ENCODE results near the gene CCPG1.

GRCh38 chr15:55356985-55357585, 51.1 kb downstream of the CCPG1 start:
- TF ChIP-seq CTCF (conservative IDR thresholded peaks at IDR 0.05 in 1 of 2, IDR thresholded peaks at IDR 0.05 in 1 of 2; ENCODE audit: low read depth in 1 of 2, low read length in 2 of 2) (no peak), EZH2 (IDR thresholded peaks at IDR 0.05; ENCODE audit: low read length, missing control alignments) (no peak)

Data from fibroblast of lung (primary cell).